Vagina (tissue), 2 donors: Measurements from ENCODE around the gene C10orf88.

ENCODE experiments used
- CTCF ChIP-seq, 3 experiments: fragments of 450-650 bp in 2 of 3; fragments of 200-600 bp in 1 of 3; sonication (generic) in 1 of 3; IDR thresholded peaks; one replicate each; pipeline ENCODE4 v1.5.1; 2017 to 2019; ENCODE audit warnings: antibody characterized with exemption in 3 of 3, mild to moderate bottlenecking in 2 of 3, moderate library complexity in 2 of 3
- POLR2A ChIP-seq, 2 donors: fragments of 450-650 bp; IDR thresholded peaks; one replicate each; pipeline ENCODE4 v1.6.1; 2017; ENCODE audit warnings: antibody characterized with exemption in 2 of 2, mild to moderate bottlenecking in 2 of 2, moderate library complexity in 2 of 2

- TF ChIP-seq CTCF (IDR thresholded peaks at IDR 0.05) (peak; percentile 79 to 93 (median 87)), POLR2A (IDR thresholded peaks at IDR 0.05) (no peak)
Observed at GRCh38 chr10:122980209-122981065, 26.4 kb upstream of the C10orf88 start, which contains the start of gene PSTK.
